RWPE2 (cell line): ENCODE results near the gene DPH6.

ENCODE experiments used
- ATAC-seq: fragments of 200-7000 bp; cut with Tn5 transposase; 3 replicates; pipeline ENCODE4 v1.9.1; 2021; ENCODE audit warnings: low read depth
- DNase-seq: peaks from one replicate; pipeline ENCODE4 v3.0.0-alpha.2; 2020; ENCODE audit warnings: low spot score
- H3K27ac ChIP-seq: fragments of 450-650 bp; 2 replicates; pipeline ENCODE4 v1.5.1; 2017; ENCODE audit warnings: mild to moderate bottlenecking; ENCODE audit not compliant: poor library complexity, severe bottlenecking
- H3K27me3 ChIP-seq: fragments of 250-450 bp; sonication (Bioruptor Pico); 2 replicates; pipeline ENCODE4 v1.5.1; 2021; ENCODE audit warnings: mild to moderate bottlenecking, moderate library complexity; ENCODE audit not compliant: insufficient read depth, poor library complexity, severe bottlenecking
- H3K36me3 ChIP-seq: fragments of 250-450 bp; sonication (Bioruptor Pico); 2 replicates; pipeline ENCODE4 v1.5.1; 2020; ENCODE audit warnings: low read depth, mild to moderate bottlenecking, moderate library complexity
- H3K4me1 ChIP-seq: fragments of 250-450 bp; sonication (Bioruptor Pico); 2 replicates; pipeline ENCODE4 v1.5.1; 2021; ENCODE audit warnings: mild to moderate bottlenecking, moderate library complexity; ENCODE audit not compliant: insufficient read depth, poor library complexity, severe bottlenecking
- H3K4me3 ChIP-seq: fragments of 250-450 bp; sonication (Bioruptor Pico); 2 replicates; pipeline ENCODE4 v1.5.1; 2021; ENCODE audit warnings: mild to moderate bottlenecking, moderate library complexity; ENCODE audit not compliant: severe bottlenecking
- H3K9me3 ChIP-seq: fragments of 250-450 bp; sonication (Bioruptor Pico); 2 replicates; pipeline ENCODE4 v1.5.1; 2021; ENCODE audit warnings: mild to moderate bottlenecking, moderate library complexity; ENCODE audit not compliant: severe bottlenecking
- CTCF ChIP-seq: fragments of 450-650 bp; IDR thresholded peaks from one replicate; pipeline ENCODE4 v1.5.1; 2017; ENCODE audit warnings: mild to moderate bottlenecking, moderate library complexity; ENCODE audit not compliant: poor library complexity, severe bottlenecking

Gene DPH6

GRCh38 chr15:35546511-35547381, 781 bp upstream of the DPH6 start:
- ATAC-seq (no peak), DNase-seq (no peak)
- no peak for TF ChIP-seq CTCF
- Histone ChIP-seq H3K27me3 (no peaks in the 10 kb centered on the region), H3K27ac (peak overlapping the region; percentile 89), H3K4me1 (peaks cover 5% of the 10 kb centered on the region), H3K9me3 (no peaks in the 10 kb centered on the region), H3K36me3 (no peaks in the 10 kb centered on the region; the same call in 1 of the 2 replicates), H3K4me3 (peak overlapping the region; percentile 85)

GRCh38 chr15:35545316-35545823, 595 bp downstream of the DPH6 start:
- H3K4me1 ChIP-seq = peaks cover 5% of the 10 kb centered on the region

GRCh38 chr15:35540885-35541284, 5.1 kb downstream of the DPH6 start:
- Histone ChIP-seq H3K4me1 (peaks cover 5% of the 10 kb centered on the region), H3K36me3 (peaks cover 44% of the 10 kb centered on the region), H3K9me3 (no peaks in the 10 kb centered on the region), H3K27me3 (no peaks in the 10 kb centered on the region), H3K27ac (no peak overlapping the region), H3K4me3 (no peak overlapping the region)
- ATAC-seq (no peak), DNase-seq (no peak)
- no peak for TF ChIP-seq CTCF

More at GRCh38 chr15:35545316-35545823, 595 bp downstream of the DPH6 start:
- Histone ChIP-seq H3K27ac (peak overlapping the region; percentile 89), H3K36me3 (peaks cover 11% of the 10 kb centered on the region), H3K4me3 (peak overlapping the region; percentile 85), H3K27me3 (no peaks in the 10 kb centered on the region), H3K9me3 (no peaks in the 10 kb centered on the region)
- no peak for TF ChIP-seq CTCF
- ATAC-seq (peak; percentile 62), DNase-seq (no peak)

GRCh38 chr15:35540021-35540420, 5.9 kb downstream of the DPH6 start:
- no peak for ATAC-seq

More at GRCh38 chr15:35540021-35540420, 5.9 kb downstream of the DPH6 start:
- Histone ChIP-seq H3K4me1 (peaks cover 5% of the 10 kb centered on the region), H3K4me3 (no peak overlapping the region), H3K36me3 (peaks cover 50% of the 10 kb centered on the region), H3K27me3 (no peaks in the 10 kb centered on the region), H3K9me3 (no peaks in the 10 kb centered on the region), H3K27ac (no peak overlapping the region)
- TF ChIP-seq CTCF = no peak
- DNase-seq = no peak
